Mucosa of descending colon (tissue), 3 donors: Measurements from ENCODE around the gene RPH3AL. TPM values are rescaled to one million over a fixed set of nuclear protein-coding genes. Genes with fewer than 3 reads are reported as not detected.
A peak's percentile ranks its signal among the peaks of the same experiment; 100 is the strongest.
"Not testable (repeated sequence)": the region's sequence is repeated elsewhere in the genome, so short reads cannot be mapped to it uniquely, and the experiment has no call there.

Source experiments
- ATAC-seq: fragments of 200-7000 bp; cut with Tn5 transposase; one replicate; pipeline ENCODE4 v1.9.1; 2020; ENCODE audit warnings: mild to moderate bottlenecking, moderate library complexity
- DNase-seq, 3 donors: peaks; one replicate each; pipeline ENCODE4 v3.0.0-alpha.2; 2020
- H3K36me3 ChIP-seq: fragments of 200-600 bp; one replicate; pipeline ENCODE4 v1.8.0; 2021; ENCODE audit warnings: low read depth, mild to moderate bottlenecking
- H3K4me1 ChIP-seq: fragments of 200-600 bp; one replicate; pipeline ENCODE4 v1.8.0; 2021; ENCODE audit warnings: low read depth, mild to moderate bottlenecking
- H3K4me3 ChIP-seq: fragments of 200-600 bp; one replicate; pipeline ENCODE4 v1.8.0; 2021; ENCODE audit warnings: mild to moderate bottlenecking
- H3K9me3 ChIP-seq: fragments of 200-600 bp; one replicate; pipeline ENCODE4 v1.8.0; 2021; ENCODE audit warnings: mild to moderate bottlenecking
- intact Hi-C, 2 donors: fragments of 100-400 bp; cut with DNase I in 1 of 2; cut with micrococcal nuclease in 1 of 2; formaldehyde crosslinking; loops; one replicate each; pipeline versions ENCODE4 v1.11.0 to v1.11.1; 2022; cut with DNase I, micrococcal nuclease
- total RNA-seq, 3 donors: library from RNA; stranded (reverse); fragmentation: NEBNext Ultra II Directional in 2 of 3; extraction: Animal tissue kit (Norgen Biotek cat#: 25700) in 2 of 3; gene quantifications; one replicate each; pipeline versions ENCODE4 v1.2.1 to v1.2.4, GENCODE V29; 2021 to 2023
- TF ChIP-seq, protein P1 (sequence below): fragments of 200-600 bp; IDR thresholded peaks from one replicate; pipeline ENCODE4 v1.8.0; 2022; ENCODE audit warnings: antibody characterized with exemption, mild to moderate bottlenecking
- donor health status: DM: no; HTN: no; CAD: no; lungs with moderate emphysema.
- donor health status: DM: no; HTN: no; CAD: no.
- donor health status: DM: no; HTN: yes; CAD: no.

Gene RPH3AL
- total RNA-seq, 3 donors from 2014 or later = 24.0 to 44.1 (median 36.7) TPM

DNA sequence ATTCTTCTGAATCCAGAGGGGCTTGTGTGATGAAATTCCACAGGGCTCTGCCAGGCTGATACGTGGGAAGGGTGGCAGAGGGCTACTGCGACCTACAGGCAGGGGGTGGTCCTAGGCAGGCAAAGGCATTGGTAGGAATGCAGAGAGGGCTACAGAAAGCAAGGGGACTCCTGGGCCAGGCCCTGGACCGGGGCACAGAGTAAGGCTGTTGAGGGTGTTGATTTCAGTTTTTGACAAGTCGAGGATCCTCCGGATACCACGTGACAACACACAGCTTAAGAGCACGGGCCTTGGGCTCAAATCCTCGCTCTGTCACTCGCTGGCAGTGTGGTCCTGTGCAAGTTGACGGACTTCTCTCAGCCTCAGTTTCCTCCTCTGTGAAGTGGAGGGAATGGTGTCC lies 152.0 kb downstream of the RPH3AL start:
- no peaks in the 10 kb centered on the region for H3K36me3 ChIP-seq
- no peak overlapping the region for H3K4me3 ChIP-seq
- TF ChIP-seq, protein P1, sequence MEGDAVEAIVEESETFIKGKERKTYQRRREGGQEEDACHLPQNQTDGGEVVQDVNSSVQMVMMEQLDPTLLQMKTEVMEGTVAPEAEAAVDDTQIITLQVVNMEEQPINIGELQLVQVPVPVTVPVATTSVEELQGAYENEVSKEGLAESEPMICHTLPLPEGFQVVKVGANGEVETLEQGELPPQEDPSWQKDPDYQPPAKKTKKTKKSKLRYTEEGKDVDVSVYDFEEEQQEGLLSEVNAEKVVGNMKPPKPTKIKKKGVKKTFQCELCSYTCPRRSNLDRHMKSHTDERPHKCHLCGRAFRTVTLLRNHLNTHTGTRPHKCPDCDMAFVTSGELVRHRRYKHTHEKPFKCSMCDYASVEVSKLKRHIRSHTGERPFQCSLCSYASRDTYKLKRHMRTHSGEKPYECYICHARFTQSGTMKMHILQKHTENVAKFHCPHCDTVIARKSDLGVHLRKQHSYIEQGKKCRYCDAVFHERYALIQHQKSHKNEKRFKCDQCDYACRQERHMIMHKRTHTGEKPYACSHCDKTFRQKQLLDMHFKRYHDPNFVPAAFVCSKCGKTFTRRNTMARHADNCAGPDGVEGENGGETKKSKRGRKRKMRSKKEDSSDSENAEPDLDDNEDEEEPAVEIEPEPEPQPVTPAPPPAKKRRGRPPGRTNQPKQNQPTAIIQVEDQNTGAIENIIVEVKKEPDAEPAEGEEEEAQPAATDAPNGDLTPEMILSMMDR = no peak
- no peaks in the 10 kb centered on the region for H3K9me3 ChIP-seq
- no peaks in the 10 kb centered on the region for H3K4me1 ChIP-seq
- intact Hi-C loops = no loop called here
- DNase-seq (no peak), ATAC-seq (peak; percentile 6)

DNA sequence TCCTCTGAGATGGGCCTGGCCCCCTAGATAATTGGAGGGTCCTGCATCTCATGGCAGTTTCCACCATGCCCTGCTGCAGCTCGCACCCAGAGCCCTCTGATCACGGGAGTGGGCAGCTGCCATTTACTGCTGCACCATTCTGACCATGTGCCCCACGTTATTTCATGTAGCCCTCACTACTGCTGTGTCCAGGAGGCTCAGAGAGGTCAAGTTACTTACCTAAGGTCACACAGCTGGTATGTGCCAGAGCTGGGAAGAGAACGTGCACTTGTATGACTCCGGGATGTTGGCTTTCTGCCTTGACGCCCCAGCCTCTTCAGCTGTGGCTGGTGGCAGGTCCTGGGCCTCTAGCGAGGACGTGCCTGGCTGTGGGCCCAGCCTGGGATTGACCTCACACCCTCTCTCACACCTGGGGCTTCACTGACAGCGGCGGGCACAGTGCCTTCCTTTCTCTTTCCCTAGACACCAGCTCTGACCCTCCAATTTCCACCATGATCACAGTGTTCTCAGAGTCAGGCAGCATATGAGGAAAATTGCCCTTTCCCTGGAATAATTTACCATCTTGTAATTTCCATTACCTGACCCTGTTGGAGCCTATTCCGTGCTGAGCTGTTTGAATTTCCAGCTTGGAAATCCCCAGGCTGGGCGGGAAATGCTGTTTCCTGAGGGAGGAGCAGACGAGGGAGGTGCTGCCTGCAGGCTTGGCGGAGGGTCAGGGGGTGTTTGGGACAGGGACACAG lies 152.6 kb downstream of the RPH3AL start:
- peak; percentile 59 for ATAC-seq
- no peaks in the 10 kb centered on the region for H3K9me3 ChIP-seq
- no peaks in the 10 kb centered on the region for H3K36me3 ChIP-seq
- TF ChIP-seq, protein P1 = no peak
- DNase-seq = peak in 1 of 3 donors; percentile 21
- intact Hi-C loops = no loop called here
- H3K4me3 ChIP-seq = no peak overlapping the region
- no peaks in the 10 kb centered on the region for H3K4me1 ChIP-seq

DNA sequence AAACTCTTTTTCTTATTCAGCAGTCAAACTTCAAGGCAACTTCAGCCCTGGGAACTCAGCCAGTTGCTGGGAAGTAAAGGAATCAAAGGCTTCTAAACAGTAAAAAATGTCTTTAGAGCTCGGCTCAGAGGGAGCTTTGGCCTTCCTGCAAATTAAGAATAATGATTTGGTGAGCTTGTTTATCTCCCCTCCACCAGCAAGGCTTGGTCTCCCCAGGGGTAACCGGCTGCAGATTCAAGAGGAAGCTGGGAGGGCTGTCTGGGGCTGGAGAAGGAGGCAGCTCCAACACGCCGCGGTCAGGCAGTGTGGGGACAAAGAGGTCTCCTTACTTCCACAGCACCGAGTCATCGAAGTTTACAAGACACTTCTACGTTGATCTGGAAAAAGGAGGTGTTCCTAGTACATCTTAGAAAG lies 153.4 kb downstream of the RPH3AL start:
- ATAC-seq (no peak), DNase-seq (no peak)

DNA sequence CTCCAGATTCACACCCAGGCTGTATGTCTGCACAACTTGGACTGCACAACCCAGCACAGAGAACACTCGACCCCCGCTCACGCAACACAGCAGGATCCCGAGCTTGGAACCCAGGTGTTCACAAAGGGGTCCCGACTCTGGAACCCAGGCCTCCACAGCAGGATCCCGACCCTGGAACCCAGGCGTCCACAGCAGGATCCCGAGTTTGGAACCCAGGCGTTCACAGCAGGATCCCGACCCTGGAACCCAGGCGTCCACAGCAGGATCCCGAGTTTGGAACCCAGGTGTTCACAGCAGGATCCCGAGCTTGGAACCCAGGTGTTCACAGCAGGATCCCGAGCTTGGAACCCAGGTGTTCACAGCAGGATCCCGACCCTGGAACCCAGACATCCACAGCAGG lies 154.4 kb downstream of the RPH3AL start:
- ATAC-seq, H3K36me3 ChIP-seq, H3K4me3 ChIP-seq, H3K9me3 ChIP-seq, H3K4me1 ChIP-seq, DNase-seq, intact Hi-C loops: not testable (repeated sequence)

More for the DNA sequence above, 153.4 kb downstream of the RPH3AL start:
- H3K4me3 ChIP-seq = no peak overlapping the region
- intact Hi-C loops = no loop called here
- no peaks in the 10 kb centered on the region for H3K36me3 ChIP-seq
- TF ChIP-seq, protein P1 = no peak
- H3K4me1 ChIP-seq = no peaks in the 10 kb centered on the region
- no peaks in the 10 kb centered on the region for H3K9me3 ChIP-seq

DNA sequence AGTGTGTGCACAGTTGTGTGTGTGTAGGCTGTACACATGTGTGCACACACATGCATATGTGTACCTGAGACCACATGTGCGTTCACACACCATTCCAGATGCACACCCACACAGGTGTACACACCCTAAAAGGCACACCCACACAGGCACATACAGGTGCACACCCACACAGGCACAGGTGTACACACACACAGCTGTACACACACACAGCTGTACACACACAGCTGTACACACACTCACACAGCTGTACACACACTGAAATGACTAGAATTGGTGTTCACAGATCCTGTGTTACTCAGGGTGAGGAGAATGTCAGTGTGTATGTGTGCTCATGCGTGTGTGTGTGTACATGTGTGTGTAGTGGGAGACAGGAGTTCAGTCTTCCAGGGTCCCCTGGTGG lies 155.3 kb downstream of the RPH3AL start:
- H3K4me1 ChIP-seq = no peaks in the 10 kb centered on the region
- no peaks in the 10 kb centered on the region for H3K9me3 ChIP-seq
- H3K36me3 ChIP-seq = no peaks in the 10 kb centered on the region
- ATAC-seq (no peak), DNase-seq (no peak)
- intact Hi-C loops = no loop called here
- no peak overlapping the region for H3K4me3 ChIP-seq
- TF ChIP-seq, protein P1 = no peak

DNA sequence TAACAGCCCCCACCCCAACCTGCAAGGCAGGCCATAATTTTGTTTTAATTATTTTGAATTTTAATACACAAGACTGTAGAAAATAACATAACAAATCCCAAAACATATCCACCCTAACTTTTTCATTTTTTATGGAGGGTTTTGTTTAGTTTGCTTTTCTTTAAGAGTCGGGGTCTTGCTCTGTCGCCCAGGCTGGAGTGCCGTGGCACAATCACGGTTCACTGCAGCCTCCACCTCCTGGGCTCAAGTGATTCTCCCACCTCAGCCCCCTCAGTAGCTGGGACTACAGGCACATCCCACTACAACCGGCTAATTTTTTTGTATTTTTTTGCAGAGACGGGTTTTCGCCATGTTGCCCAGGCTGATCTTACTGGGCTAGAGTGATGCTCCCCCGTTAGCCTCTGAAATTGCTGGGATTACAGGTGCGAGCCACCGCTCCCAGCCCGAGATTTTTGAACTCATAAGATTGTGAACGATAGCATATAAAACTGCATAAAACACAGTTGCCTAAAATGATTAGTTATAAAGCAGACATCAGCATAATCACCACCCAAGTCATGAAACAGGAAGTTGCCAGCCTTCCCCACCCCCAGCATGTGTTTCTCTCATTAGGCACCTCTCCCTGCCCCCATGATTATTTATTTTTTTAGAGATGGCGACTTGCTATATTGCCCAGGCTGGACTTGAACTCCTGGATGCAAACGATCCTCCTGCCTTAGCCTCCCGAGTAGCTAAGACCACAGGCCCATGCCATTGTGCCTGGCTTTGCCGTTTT lies 157.6 kb downstream of the RPH3AL start:
- no peaks in the 10 kb centered on the region for H3K4me1 ChIP-seq
- intact Hi-C loops = no loop called here
- H3K4me3 ChIP-seq = no peak overlapping the region
- TF ChIP-seq, protein P1 = no peak
- ATAC-seq (no peak), DNase-seq (no peak)
- H3K9me3 ChIP-seq = no peaks in the 10 kb centered on the region
- H3K36me3 ChIP-seq = no peaks in the 10 kb centered on the region
